Mesendoderm (in vitro differentiated cells): ENCODE results near the gene NADSYN1.

Source experiments
- DNase-seq: peaks from one replicate; pipeline ENCODE4 v3.0.0; 2013
- H2AK5ac ChIP-seq: 2 replicates; pipeline ENCODE4 v1.6.1; 2013; ENCODE audit warnings: low read length, inconsistent platforms
- H2BK120ac ChIP-seq: 2 replicates; pipeline ENCODE4 v1.6.1; 2013; ENCODE audit warnings: low read depth, mild to moderate bottlenecking, low read length, moderate library complexity, mixed read lengths
- H2BK15ac ChIP-seq: replicated peaks from 2 replicates; pipeline ENCODE4 v1.6.1; 2013; ENCODE audit warnings: low read depth, mild to moderate bottlenecking, moderate library complexity
- H2BK5ac ChIP-seq: 2 replicates; pipeline ENCODE4 v1.6.1; 2013; ENCODE audit warnings: low read length, inconsistent platforms
- H3K18ac ChIP-seq: 2 replicates; pipeline ENCODE4 v1.6.1; 2013; ENCODE audit warnings: mild to moderate bottlenecking, low read length, mixed read lengths
- H3K23ac ChIP-seq: one replicate; pipeline ENCODE4 v1.6.1; 2013; ENCODE audit warnings: low read length
- H3K27ac ChIP-seq: 2 replicates; pipeline ENCODE4 v1.5.1; 2013; ENCODE audit warnings: low read depth, mild to moderate bottlenecking, inconsistent platforms, low read length, moderate library complexity
- H3K27me3 ChIP-seq: 2 replicates; pipeline ENCODE4 v1.6.1; 2013; ENCODE audit warnings: low read length, control low read depth, mild to moderate bottlenecking, inconsistent platforms; ENCODE audit not compliant: insufficient read depth, poor library complexity
- H3K36me3 ChIP-seq: 2 replicates; pipeline ENCODE4 v1.6.1; 2013; ENCODE audit warnings: low read length, inconsistent platforms; ENCODE audit not compliant: control insufficient read depth, insufficient read depth
- H3K4ac ChIP-seq: one replicate; pipeline ENCODE4 v1.6.1; 2013; ENCODE audit warnings: low read depth, mild to moderate bottlenecking, low read length, moderate library complexity
- H3K4me1 ChIP-seq: 2 replicates; pipeline ENCODE4 v1.6.1; 2013; ENCODE audit warnings: low read depth, low read length, inconsistent platforms; ENCODE audit not compliant: control insufficient read depth
- H3K4me2 ChIP-seq: 2 replicates; pipeline ENCODE4 v1.6.1; 2013; ENCODE audit warnings: low read length
- H3K4me3 ChIP-seq: 2 replicates; pipeline ENCODE4 v1.5.1; 2013; ENCODE audit warnings: mild to moderate bottlenecking, low read length
- H3K56ac ChIP-seq: one replicate; pipeline ENCODE4 v1.6.1; 2013; ENCODE audit warnings: low read length
- H3K79me1 ChIP-seq: 2 replicates; pipeline ENCODE4 v1.6.1; 2013; ENCODE audit warnings: low read length, inconsistent platforms
- H3K79me2 ChIP-seq: 2 replicates; pipeline ENCODE4 v1.6.1; 2013; ENCODE audit warnings: mild to moderate bottlenecking, low read length; ENCODE audit not compliant: control insufficient read depth, insufficient read depth
- H3K9ac ChIP-seq: 2 replicates; pipeline ENCODE4 v1.6.1; 2013; ENCODE audit warnings: low read length, inconsistent platforms
- H4K5ac ChIP-seq: one replicate; pipeline ENCODE4 v1.6.1; 2013; ENCODE audit warnings: low read length
- H4K8ac ChIP-seq: one replicate; pipeline ENCODE4 v1.6.1; 2013; ENCODE audit warnings: low read depth, mild to moderate bottlenecking, control low read depth, low read length, moderate library complexity
- WGBS: extraction: QIAGEN DNeasy Blood & Tissue Kit; methylation state at CpG from one replicate; pipeline ENCODE4 v1.1.7; 2013; ENCODE audit warnings: low lambda C conversion rate, missing lambda C conversion rate; ENCODE audit not compliant: insufficient coverage; ENCODE audit errors: extremely low coverage; 5-methylcytosine and 5-hydroxymethylcytosine counted together

NADSYN1 gene

GRCh38 chr11:71410363-71410966 is 42.5 kb upstream of the NADSYN1 start:
- H3K4me2 ChIP-seq = no peak overlapping the region
- no peak overlapping the region for H3K9ac ChIP-seq
- H3K79me2 ChIP-seq = no peaks in the 10 kb centered on the region
- H3K27me3 ChIP-seq = no peaks in the 10 kb centered on the region
- no peak overlapping the region for H2BK120ac ChIP-seq
- WGBS = no CpG with 5 or more reads among the region's 7 CpGs
- H2BK15ac ChIP-seq = no peak overlapping the region
- no peak overlapping the region for H3K56ac ChIP-seq
- no peak overlapping the region for H4K8ac ChIP-seq
- no peak overlapping the region for H4K5ac ChIP-seq
- no peak overlapping the region for H3K27ac ChIP-seq
- no peak overlapping the region for H3K23ac ChIP-seq
- no peaks in the 10 kb centered on the region for H3K79me1 ChIP-seq
- no peak overlapping the region for H2BK5ac ChIP-seq
- H3K18ac ChIP-seq = no peak overlapping the region
- no peak overlapping the region for H3K4me3 ChIP-seq
- H3K4me1 ChIP-seq = no peaks in the 10 kb centered on the region
- no peaks in the 10 kb centered on the region for H3K36me3 ChIP-seq
- no peak for DNase-seq
- H2AK5ac ChIP-seq = no peak overlapping the region
- no peak overlapping the region for H3K4ac ChIP-seq

- Histone ChIP-seq H3K23ac (no peak overlapping the region), H3K56ac (no peak overlapping the region), H3K4me1 (no peaks in the 10 kb centered on the region), H2AK5ac (no peak overlapping the region), H3K18ac (no peak overlapping the region), H3K27me3 (no peaks in the 10 kb centered on the region), H3K79me1 (no peaks in the 10 kb centered on the region), H4K8ac (no peak overlapping the region), H2BK15ac (no peak overlapping the region), H3K36me3 (no peaks in the 10 kb centered on the region), H3K9ac (no peak overlapping the region), H3K27ac (no peak overlapping the region), H3K4me2 (no peak overlapping the region), H3K79me2 (no peaks in the 10 kb centered on the region), H3K4ac (no peak overlapping the region), H2BK5ac (no peak overlapping the region), H4K5ac (no peak overlapping the region), H2BK120ac (no peak overlapping the region), H3K4me3 (no peak overlapping the region)
- no peak for DNase-seq
These were observed 38.4 kb upstream of the NADSYN1 start for GRCh38 chr11:71414645-71415044.

GRCh38 chr11:71418643-71419042 is 34.4 kb upstream of the NADSYN1 start:
- Histone ChIP-seq H3K27me3 (no peaks in the 10 kb centered on the region), H3K18ac (no peak overlapping the region), H2BK5ac (no peak overlapping the region), H3K4me1 (no peaks in the 10 kb centered on the region), H4K8ac (no peak overlapping the region), H2AK5ac (no peak overlapping the region), H3K56ac (no peak overlapping the region), H3K36me3 (no peaks in the 10 kb centered on the region), H3K79me2 (no peaks in the 10 kb centered on the region), H3K23ac (no peak overlapping the region), H3K4me2 (no peak overlapping the region), H2BK15ac (no peak overlapping the region), H2BK120ac (no peak overlapping the region), H3K9ac (no peak overlapping the region), H4K5ac (no peak overlapping the region), H3K79me1 (no peaks in the 10 kb centered on the region), H3K4me3 (no peak overlapping the region), H3K4ac (no peak overlapping the region), H3K27ac (no peak overlapping the region)
- no peak for DNase-seq
- WGBS = no CpG with 5 or more reads among the region's 8 CpGs

GRCh38 chr11:71420455-71421241 is 32.4 kb upstream of the NADSYN1 start:
- Histone ChIP-seq H3K4me1 (no peaks in the 10 kb centered on the region), H2BK120ac (no peak overlapping the region), H3K79me1 (no peaks in the 10 kb centered on the region), H3K4me2 (no peak overlapping the region), H3K23ac (no peak overlapping the region), H4K8ac (no peak overlapping the region), H3K4me3 (no peak overlapping the region), H3K4ac (no peak overlapping the region), H3K79me2 (no peaks in the 10 kb centered on the region), H2BK5ac (no peak overlapping the region), H2BK15ac (no peak overlapping the region), H4K5ac (no peak overlapping the region), H2AK5ac (no peak overlapping the region), H3K9ac (no peak overlapping the region), H3K36me3 (no peaks in the 10 kb centered on the region), H3K27me3 (no peaks in the 10 kb centered on the region), H3K18ac (no peak overlapping the region), H3K27ac (no peak overlapping the region), H3K56ac (no peak overlapping the region)
- DNase-seq = peak; percentile 69
- no CpG with 5 or more reads among the region's 16 CpGs for WGBS

GRCh38 chr11:71421392-71421950 is 31.5 kb upstream of the NADSYN1 start:
- no peaks in the 10 kb centered on the region for H3K27me3 ChIP-seq
- no peak overlapping the region for H3K23ac ChIP-seq
- H2BK15ac ChIP-seq = no peak overlapping the region
- H2BK120ac ChIP-seq = no peak overlapping the region
- H3K4me2 ChIP-seq = no peak overlapping the region
- no peak overlapping the region for H3K56ac ChIP-seq
- no CpG with 5 or more reads among the region's 12 CpGs for WGBS
- H3K36me3 ChIP-seq = no peaks in the 10 kb centered on the region
- no peak overlapping the region for H3K4ac ChIP-seq
- no peaks in the 10 kb centered on the region for H3K79me2 ChIP-seq
- H2AK5ac ChIP-seq = no peak overlapping the region
- DNase-seq = no peak
- H3K18ac ChIP-seq = no peak overlapping the region
- H2BK5ac ChIP-seq = no peak overlapping the region
- H4K5ac ChIP-seq = no peak overlapping the region
- H3K27ac ChIP-seq = no peak overlapping the region
- no peak overlapping the region for H3K9ac ChIP-seq
- no peaks in the 10 kb centered on the region for H3K4me1 ChIP-seq
- no peak overlapping the region for H3K4me3 ChIP-seq
- H4K8ac ChIP-seq = no peak overlapping the region
- no peaks in the 10 kb centered on the region for H3K79me1 ChIP-seq
